ENCODE measurements around the gene MRPL9. TPM values are rescaled to one million over a fixed set of nuclear protein-coding genes. Genes with fewer than 3 reads are reported as not detected.

Gene MRPL9
- total and polyA plus RNA-seq, 2 experiments from 2014 or later: 89.0 to 126 TPM

DNA sequence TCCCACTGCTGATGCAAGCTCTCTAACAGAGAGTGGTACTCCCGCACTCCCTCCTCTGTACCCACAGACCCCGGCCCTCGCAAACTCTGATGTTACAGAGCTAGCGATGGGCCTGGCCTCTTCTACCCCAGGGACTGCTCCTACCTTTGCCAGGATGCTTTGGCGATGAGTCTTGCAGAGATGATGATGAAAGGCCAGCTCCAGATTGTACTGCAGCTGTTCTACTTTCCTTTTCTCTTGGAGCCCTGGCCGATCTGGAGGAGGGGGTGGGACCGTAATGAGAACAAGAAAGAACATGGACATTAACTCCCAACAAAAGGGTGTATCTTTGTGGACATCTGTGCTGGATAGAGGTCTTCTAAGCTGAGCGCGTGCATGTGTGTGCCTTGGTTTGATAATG, 47.9 kb upstream of the MRPL9 start (continued):
- no peak for TF ChIP-seq ZNF331 (CRISPR knock-in tag; IDR thresholded peaks at IDR 0.05; ENCODE audit: low read depth)
- TF ChIP-seq, protein P1, sequence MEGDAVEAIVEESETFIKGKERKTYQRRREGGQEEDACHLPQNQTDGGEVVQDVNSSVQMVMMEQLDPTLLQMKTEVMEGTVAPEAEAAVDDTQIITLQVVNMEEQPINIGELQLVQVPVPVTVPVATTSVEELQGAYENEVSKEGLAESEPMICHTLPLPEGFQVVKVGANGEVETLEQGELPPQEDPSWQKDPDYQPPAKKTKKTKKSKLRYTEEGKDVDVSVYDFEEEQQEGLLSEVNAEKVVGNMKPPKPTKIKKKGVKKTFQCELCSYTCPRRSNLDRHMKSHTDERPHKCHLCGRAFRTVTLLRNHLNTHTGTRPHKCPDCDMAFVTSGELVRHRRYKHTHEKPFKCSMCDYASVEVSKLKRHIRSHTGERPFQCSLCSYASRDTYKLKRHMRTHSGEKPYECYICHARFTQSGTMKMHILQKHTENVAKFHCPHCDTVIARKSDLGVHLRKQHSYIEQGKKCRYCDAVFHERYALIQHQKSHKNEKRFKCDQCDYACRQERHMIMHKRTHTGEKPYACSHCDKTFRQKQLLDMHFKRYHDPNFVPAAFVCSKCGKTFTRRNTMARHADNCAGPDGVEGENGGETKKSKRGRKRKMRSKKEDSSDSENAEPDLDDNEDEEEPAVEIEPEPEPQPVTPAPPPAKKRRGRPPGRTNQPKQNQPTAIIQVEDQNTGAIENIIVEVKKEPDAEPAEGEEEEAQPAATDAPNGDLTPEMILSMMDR (conservative IDR thresholded peaks at IDR 0.05; ENCODE audit: low read depth in 2 of 2): no peak
- no peak for TF ChIP-seq JUNB (IDR thresholded peaks at IDR 0.05; ENCODE audit: unreplicated experiment)
- TF ChIP-seq POLR2AphosphoS5 (IDR thresholded peaks at IDR 0.05; ENCODE audit: low read depth): no peak
- no peak for TF ChIP-seq NANOG (IDR thresholded peaks at IDR 0.05; ENCODE audit: borderline replicate concordance)
- no peak for TF ChIP-seq STAT1 (IDR thresholded peaks at IDR 0.05; ENCODE audit: unreplicated experiment)
- TF ChIP-seq ZNF114 (CRISPR knock-in tag; IDR thresholded peaks at IDR 0.05): no peak
- TF ChIP-seq, protein P2, sequence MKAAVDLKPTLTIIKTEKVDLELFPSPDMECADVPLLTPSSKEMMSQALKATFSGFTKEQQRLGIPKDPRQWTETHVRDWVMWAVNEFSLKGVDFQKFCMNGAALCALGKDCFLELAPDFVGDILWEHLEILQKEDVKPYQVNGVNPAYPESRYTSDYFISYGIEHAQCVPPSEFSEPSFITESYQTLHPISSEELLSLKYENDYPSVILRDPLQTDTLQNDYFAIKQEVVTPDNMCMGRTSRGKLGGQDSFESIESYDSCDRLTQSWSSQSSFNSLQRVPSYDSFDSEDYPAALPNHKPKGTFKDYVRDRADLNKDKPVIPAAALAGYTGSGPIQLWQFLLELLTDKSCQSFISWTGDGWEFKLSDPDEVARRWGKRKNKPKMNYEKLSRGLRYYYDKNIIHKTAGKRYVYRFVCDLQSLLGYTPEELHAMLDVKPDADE (IDR thresholded peaks at IDR 0.05): no peak
- no peak for TF ChIP-seq EZH2phosphoT487 (IDR thresholded peaks at IDR 0.05; ENCODE audit: unreplicated experiment)
- no peak for TF ChIP-seq CREB1 (CRISPR knock-in tag; IDR thresholded peaks at IDR 0.05; ENCODE audit: low read depth)

DNA sequence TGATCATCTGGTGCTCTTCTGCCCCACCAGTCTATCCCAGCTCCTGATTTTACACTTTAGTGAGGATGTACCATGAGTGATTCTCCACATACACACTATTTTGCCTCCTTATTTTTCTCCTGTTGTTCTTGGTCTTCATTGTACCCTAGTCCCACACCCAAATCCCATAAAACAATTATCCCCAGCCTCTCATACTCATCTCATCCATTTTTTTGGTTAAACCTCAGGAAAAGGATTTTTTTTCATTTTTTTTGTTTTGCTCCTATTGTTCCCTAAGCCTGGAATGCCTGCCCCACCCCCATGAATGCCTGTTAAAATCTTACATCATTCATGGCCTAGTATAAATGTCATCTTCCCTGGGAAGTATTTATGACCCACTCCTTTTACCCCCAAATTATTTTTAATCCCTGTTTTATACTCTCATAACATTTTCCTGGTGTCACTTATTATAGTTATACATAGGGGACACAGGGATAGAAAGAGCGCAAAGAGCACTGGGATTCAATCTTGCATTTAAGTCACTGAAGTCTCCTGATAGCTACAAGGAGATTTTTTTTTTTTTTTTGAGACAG, 46.8 kb upstream of the MRPL9 start:
- Histone ChIP-seq H3K36me3 (ENCODE audit: insufficient read depth) (no peaks in the 10 kb centered on the region), H3K4me3 (no peak overlapping the region), H3K79me2 (replicated peaks; ENCODE audit: insufficient read depth) (no peaks in the 10 kb centered on the region), H4K20me1 (replicated peaks; ENCODE audit: insufficient read depth) (no peaks in the 10 kb centered on the region), H3K4me2 (peak overlapping the region; percentile 4; the same call in 1 of the 2 replicates), H2AFZ (no peak overlapping the region), H3K9me2 (ENCODE audit: insufficient read depth) (no peaks in the 10 kb centered on the region), H3K27ac (ENCODE audit: low read depth) (no peak overlapping the region), H3K27me3 (ENCODE audit: insufficient read depth) (no peaks in the 10 kb centered on the region), H3K4me1 (ENCODE audit: insufficient read depth) (peaks cover 7% of the 10 kb centered on the region), H3F3A (replicated peaks; ENCODE audit: low read depth) (no peaks in the 10 kb centered on the region)
- DNase-seq (ENCODE audit: low spot score) (peak; percentile 58), ATAC-seq (no peak)
- Mint-ChIP-seq H3K4me1 (peaks cover 22% of the 10 kb centered on the region), H3K36me3 (ENCODE audit: low read depth) (no peaks in the 10 kb centered on the region), H3K4me3 (no peak overlapping the region; the same call in 2 of the 3 replicates), H3K27ac (peak overlapping the region; percentile 95), H3K9me3 (no peaks in the 10 kb centered on the region), H3K27me3 (ENCODE audit: insufficient read depth, low read depth, poor library complexity) (peaks cover 7% of the 10 kb centered on the region)
- TF ChIP-seq STAT1 (IDR thresholded peaks at IDR 0.05; ENCODE audit: unreplicated experiment) (no peak), NANOG (IDR thresholded peaks at IDR 0.05; ENCODE audit: borderline replicate concordance) (no peak), EZH2phosphoT487 (IDR thresholded peaks at IDR 0.05; ENCODE audit: unreplicated experiment) (no peak), CREB1 (CRISPR knock-in tag; IDR thresholded peaks at IDR 0.05; ENCODE audit: low read depth) (no peak), ZNF114 (CRISPR knock-in tag; IDR thresholded peaks at IDR 0.05) (no peak), ZNF331 (CRISPR knock-in tag; IDR thresholded peaks at IDR 0.05; ENCODE audit: low read depth) (no peak), JUNB (IDR thresholded peaks at IDR 0.05; ENCODE audit: unreplicated experiment) (no peak)
- TF ChIP-seq, protein P1 (conservative IDR thresholded peaks at IDR 0.05; ENCODE audit: low read depth in 2 of 2): no peak
- TF ChIP-seq, protein P3, sequence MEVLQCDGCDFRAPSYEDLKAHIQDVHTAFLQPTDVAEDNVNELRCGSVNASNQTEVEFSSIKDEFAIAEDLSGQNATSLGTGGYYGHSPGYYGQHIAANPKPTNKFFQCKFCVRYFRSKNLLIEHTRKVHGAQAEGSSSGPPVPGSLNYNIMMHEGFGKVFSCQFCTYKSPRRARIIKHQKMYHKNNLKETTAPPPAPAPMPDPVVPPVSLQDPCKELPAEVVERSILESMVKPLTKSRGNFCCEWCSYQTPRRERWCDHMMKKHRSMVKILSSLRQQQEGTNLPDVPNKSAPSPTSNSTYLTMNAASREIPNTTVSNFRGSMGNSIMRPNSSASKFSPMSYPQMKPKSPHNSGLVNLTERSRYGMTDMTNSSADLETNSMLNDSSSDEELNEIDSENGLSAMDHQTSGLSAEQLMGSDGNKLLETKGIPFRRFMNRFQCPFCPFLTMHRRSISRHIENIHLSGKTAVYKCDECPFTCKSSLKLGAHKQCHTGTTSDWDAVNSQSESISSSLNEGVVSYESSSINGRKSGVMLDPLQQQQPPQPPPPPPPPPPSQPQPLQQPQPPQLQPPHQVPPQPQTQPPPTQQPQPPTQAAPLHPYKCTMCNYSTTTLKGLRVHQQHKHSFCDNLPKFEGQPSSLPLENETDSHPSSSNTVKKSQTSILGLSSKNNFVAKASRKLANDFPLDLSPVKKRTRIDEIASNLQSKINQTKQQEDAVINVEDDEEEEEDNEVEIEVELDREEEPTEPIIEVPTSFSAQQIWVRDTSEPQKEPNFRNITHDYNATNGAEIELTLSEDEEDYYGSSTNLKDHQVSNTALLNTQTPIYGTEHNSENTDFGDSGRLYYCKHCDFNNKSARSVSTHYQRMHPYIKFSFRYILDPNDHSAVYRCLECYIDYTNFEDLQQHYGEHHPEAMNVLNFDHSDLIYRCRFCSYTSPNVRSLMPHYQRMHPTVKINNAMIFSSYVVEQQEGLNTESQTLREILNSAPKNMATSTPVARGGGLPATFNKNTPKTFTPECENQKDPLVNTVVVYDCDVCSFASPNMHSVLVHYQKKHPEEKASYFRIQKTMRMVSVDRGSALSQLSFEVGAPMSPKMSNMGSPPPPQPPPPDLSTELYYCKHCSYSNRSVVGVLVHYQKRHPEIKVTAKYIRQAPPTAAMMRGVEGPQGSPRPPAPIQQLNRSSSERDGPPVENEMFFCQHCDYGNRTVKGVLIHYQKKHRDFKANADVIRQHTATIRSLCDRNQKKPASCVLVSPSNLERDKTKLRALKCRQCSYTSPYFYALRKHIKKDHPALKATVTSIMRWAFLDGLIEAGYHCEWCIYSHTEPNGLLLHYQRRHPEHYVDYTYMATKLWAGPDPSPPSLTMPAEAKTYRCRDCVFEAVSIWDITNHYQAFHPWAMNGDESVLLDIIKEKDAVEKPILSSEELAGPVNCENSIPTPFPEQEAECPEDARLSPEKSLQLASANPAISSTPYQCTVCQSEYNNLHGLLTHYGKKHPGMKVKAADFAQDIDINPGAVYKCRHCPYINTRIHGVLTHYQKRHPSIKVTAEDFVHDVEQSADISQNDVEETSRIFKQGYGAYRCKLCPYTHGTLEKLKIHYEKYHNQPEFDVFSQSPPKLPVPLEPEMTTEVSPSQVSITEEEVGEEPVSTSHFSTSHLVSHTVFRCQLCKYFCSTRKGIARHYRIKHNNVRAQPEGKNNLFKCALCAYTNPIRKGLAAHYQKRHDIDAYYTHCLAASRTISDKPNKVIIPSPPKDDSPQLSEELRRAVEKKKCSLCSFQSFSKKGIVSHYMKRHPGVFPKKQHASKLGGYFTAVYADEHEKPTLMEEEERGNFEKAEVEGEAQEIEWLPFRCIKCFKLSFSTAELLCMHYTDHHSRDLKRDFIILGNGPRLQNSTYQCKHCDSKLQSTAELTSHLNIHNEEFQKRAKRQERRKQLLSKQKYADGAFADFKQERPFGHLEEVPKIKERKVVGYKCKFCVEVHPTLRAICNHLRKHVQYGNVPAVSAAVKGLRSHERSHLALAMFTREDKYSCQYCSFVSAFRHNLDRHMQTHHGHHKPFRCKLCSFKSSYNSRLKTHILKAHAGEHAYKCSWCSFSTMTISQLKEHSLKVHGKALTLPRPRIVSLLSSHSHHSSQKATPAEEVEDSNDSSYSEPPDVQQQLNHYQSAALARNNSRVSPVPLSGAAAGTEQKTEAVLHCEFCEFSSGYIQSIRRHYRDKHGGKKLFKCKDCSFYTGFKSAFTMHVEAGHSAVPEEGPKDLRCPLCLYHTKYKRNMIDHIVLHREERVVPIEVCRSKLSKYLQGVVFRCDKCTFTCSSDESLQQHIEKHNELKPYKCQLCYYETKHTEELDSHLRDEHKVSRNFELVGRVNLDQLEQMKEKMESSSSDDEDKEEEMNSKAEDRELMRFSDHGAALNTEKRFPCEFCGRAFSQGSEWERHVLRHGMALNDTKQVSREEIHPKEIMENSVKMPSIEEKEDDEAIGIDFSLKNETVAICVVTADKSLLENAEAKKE (CRISPR knock-in tag; IDR thresholded peaks at IDR 0.05): no peak
